ENCODE measurements around the gene PIAS2. TPM values are rescaled to one million over a fixed set of nuclear protein-coding genes. Genes with fewer than 3 reads are reported as not detected.

PIAS2 gene
- total RNA-seq, 1 donor from 2014 or later, result 54.5 TPM

DNA sequence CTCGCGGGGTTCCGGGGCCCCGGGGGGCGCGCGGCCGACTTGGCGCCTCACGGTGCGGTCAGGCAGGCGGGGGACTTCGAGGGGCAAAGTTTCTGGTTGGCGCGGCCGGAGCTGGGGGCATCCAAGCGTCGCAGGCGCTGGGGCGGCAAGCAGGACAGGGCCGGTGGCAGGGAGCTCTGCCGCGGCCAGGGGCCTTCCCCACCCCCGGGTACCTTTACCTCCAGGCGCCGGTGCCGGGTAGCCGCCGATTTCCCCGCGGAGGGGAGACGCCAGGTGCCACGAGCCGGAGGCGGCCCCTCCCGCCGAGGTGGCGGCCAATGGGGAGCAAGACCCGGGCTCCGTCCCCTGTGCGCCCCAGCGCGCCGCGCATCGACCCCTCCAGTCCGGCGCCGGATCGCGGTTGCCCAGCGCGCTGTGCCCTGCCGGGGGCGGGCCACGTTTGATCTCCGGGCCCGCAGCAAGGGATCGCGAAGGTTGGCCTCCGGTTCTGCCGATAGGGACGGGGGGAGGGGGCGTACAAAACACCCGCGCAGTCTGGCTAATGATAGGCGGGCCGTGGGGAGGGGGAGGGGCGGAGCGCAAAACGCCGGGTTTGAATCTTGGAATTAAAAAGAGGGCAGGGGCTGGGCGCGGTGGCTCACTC is 160.6 kb downstream of the PIAS2 start, which contains the start of gene ST8SIA5:
Gene ST8SIA5, minus strand, starts transcription at position 495 of the 643 bp plus-strand sequence. CDS start 545 bp downstream, outside the sequence.
- Histone ChIP-seq H3K9me3 (no peaks in the 10 kb centered on the region), H3K4me1 (peaks cover 0 to 3% of the 10 kb centered on the region in 2 donors), H3K4me3 (peak within 1 kb of the TSS; percentile 50 to 51), H3K27ac (no peak within 1 kb of the TSS), H3K36me3 (no peaks in the 10 kb centered on the region), H3K27me3 (peaks cover 6% of the 10 kb centered on the region)
- no peak for DNase-seq (ENCODE audit: low spot score in 2 of 2)
- no peak for TF ChIP-seq CTCF (IDR thresholded peaks at IDR 0.05)
- intact Hi-C loops (cut with DNase I), result no loop called here

GRCh38 chr18:46756025-46756558 is 161.2 kb downstream of the PIAS2 start:
- DNase-seq (ENCODE audit: low spot score in 2 of 2), result no peak
- peak overlapping the region; percentile 50 to 51 for H3K4me3 ChIP-seq
- H3K27me3 ChIP-seq, result peaks cover 6% of the 10 kb centered on the region
- peaks cover 0 to 3% of the 10 kb centered on the region in 2 donors for H3K4me1 ChIP-seq
- H3K9me3 ChIP-seq, result no peaks in the 10 kb centered on the region
- H3K36me3 ChIP-seq, result no peaks in the 10 kb centered on the region
- H3K27ac ChIP-seq, result no peak overlapping the region
- TF ChIP-seq CTCF (IDR thresholded peaks at IDR 0.05), result no peak
- intact Hi-C loops (cut with DNase I), result no loop called here

GRCh38 chr18:46755315-46756024 is 161.8 kb downstream of the PIAS2 start:
- peaks cover 6% of the 10 kb centered on the region for H3K27me3 ChIP-seq
- intact Hi-C loops (cut with DNase I), result no loop called here
- no peak for TF ChIP-seq CTCF (IDR thresholded peaks at IDR 0.05)

GRCh38 chr18:46754661-46755292 is 162.5 kb downstream of the PIAS2 start:
- no peaks in the 10 kb centered on the region for H3K36me3 ChIP-seq
- H3K27me3 ChIP-seq, result peaks cover 6% of the 10 kb centered on the region
- TF ChIP-seq CTCF (IDR thresholded peaks at IDR 0.05), result no peak
- H3K27ac ChIP-seq, result no peak overlapping the region
- peaks cover 0 to 3% of the 10 kb centered on the region in 2 donors for H3K4me1 ChIP-seq
- intact Hi-C loops (cut with DNase I), result no loop called here
- no peaks in the 10 kb centered on the region for H3K9me3 ChIP-seq
- H3K4me3 ChIP-seq, result no peak overlapping the region
- DNase-seq (ENCODE audit: low spot score in 2 of 2), result no peak

More at GRCh38 chr18:46755315-46756024, 161.8 kb downstream of the PIAS2 start:
- no peak for DNase-seq (ENCODE audit: low spot score in 2 of 2)
- Histone ChIP-seq H3K27ac (no peak overlapping the region), H3K4me1 (peaks cover 0 to 3% of the 10 kb centered on the region in 2 donors), H3K36me3 (no peaks in the 10 kb centered on the region), H3K9me3 (no peaks in the 10 kb centered on the region), H3K4me3 (peak overlapping the region in 1 of 2 donors; percentile 51)

DNA sequence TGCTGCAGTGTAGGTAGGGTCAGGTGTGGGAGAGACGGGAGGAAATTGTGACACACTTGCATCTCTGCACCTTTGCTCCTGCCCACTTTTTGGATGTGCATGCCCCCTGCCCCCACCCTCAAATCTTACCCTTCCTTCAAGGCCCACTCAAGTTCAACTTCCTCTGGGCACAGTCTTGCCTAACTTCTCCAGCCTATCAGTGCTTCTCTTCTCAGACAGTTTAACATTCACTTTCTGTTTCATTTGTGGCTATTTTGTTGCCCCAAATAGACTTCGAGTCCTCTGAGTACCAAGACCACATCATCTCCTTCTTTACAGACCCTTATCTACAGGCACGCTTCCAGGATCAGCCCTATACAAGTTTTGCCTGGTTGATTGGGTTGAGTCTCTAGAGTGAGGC is 163.1 kb downstream of the PIAS2 start:
- H3K4me1 ChIP-seq, result peaks cover 0 to 3% of the 10 kb centered on the region in 2 donors
- no peak overlapping the region for H3K4me3 ChIP-seq
- no peaks in the 10 kb centered on the region for H3K9me3 ChIP-seq
- intact Hi-C loops (cut with DNase I), result no loop called here
- H3K36me3 ChIP-seq, result no peaks in the 10 kb centered on the region
- TF ChIP-seq CTCF (IDR thresholded peaks at IDR 0.05), result no peak
- H3K27ac ChIP-seq, result no peak overlapping the region
- peaks cover 6% of the 10 kb centered on the region for H3K27me3 ChIP-seq
- no peak for DNase-seq (ENCODE audit: low spot score in 2 of 2)

Other genes with a start within 250 kb of the PIAS2 start
- gene ST8SIA5, start 160.5 kb downstream of the PIAS2 start, total RNA-seq, result 0.11 TPM
- not detected for gene KATNAL2, start 95 bp upstream of the PIAS2 start, total RNA-seq
- gene ELOA2, start 118.1 kb upstream of the PIAS2 start, total RNA-seq, result not detected
- 3.5 TPM for gene HDHD2, start 233.0 kb upstream of the PIAS2 start, total RNA-seq

Data from ascending aorta (tissue), 2 donors.